NCI-H1930 (cell line): ENCODE data around the gene CDH23.
A peak's percentile ranks its signal among the peaks of the same experiment; 100 is the strongest.

Source experiments
- DNase-seq, 2 experiments: peaks; one replicate each; lab custom pipeline; 2025; lab: John Stamatoyannopoulos, UW

CDH23 gene

DNA sequence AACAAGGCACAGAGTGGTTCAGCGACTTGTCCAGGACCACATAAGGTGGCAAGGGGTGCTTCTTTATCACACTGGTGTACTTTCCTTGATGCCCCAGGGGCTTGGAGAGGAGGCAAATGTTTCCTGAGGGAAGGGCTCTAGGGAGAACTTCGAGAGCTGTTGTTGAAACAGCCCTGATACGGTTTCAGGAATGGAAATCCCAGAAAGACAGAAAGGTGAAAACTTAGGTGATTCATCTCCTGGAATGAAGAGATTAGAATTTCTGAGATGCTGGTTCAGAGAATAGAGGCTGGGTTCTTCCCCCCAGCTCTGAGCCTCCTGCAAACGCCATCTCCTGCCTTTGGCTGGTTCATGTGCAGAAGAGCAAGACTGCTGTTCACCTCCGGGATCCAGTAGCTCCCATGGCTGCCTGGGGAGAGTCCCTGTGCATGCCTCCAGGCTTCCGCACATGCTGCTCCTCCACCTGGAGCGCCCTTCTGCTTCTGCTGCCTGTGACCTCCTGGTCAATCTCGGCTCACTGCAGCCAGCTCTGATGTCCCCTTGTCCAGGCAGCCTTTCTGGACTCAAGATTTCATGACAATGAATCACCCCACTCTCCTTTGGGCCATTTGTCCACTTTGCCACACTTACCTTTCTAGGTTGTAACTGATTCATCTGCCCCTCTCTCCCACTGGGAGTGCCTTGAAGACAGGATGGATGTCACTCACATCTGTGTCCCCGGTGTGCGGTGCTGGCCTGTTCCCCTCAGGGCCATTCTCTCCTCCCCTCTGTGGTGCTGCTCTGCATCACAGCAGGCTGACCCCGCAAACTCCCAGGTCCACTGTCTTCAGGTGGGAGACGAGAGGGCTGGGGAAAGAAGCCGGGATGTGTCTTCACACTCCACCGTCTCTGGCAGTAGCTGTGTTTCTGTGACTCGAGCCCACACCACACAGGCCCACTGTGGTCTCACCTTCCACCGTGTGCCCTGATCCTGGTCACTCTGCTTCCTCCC lies 3.6 kb upstream of the CDH23 start:
- DNase-seq = no peak

DNA sequence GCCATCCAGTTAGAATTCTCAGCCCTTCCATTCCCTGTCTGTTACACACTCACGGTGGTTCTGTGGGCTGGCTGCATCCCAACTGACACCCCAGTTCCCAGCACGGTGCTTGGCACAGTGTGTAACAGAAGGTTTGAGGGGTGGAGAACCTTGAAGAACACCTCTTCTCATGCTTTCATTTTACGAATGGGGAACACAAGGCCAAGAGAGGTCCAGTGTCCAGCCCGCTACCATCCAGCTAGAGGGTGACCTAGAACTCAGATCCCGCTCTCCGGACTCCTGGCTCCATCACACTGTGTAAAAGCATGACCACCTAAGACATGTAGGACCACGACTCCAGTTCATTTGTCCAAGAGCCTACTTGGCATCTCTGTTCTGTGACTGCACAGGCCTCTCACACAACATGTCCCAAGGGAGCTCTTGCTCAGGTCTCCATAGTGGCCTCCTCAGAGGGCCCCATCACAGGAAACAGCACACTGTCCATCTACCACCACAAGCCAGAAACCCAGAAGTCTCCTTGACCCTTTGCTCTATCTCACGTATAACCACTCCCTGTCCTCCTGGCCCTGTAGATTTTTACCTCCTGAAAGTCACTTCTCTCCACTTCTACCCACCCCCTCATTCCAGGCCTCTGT lies 2.8 kb upstream of the CDH23 start:
- DNase-seq = no peak

DNA sequence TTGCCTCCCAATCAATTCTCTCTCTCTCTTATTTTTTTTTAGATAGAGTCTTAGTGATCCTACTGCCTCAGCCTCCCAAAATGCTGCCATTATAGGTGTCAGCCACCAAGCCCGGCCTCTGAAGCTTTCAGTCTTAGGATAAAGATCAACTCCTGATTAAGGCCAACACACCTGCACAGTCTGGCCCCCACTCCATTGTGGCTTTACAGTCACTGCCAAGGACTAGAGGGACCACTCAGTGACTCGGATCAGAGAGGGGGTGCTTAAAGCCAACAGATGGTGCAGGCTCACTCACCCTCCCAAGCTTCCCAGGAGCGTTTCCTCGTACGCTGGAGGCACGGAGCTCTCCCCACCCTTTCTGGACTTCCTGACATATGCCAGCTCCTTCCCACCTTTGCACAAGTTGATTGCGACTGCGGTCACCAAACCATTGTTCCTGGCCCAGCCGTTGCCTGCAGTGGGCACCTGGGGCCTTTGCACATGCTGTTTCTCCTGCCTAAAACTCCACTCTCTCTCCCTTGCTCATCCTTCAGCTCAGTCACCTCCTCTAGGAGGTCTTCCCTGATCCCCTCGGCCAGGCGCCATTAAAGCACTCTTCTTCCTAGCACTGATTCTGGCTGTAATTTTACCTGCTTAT lies 1.7 kb upstream of the CDH23 start:
- DNase-seq = no peak

DNA sequence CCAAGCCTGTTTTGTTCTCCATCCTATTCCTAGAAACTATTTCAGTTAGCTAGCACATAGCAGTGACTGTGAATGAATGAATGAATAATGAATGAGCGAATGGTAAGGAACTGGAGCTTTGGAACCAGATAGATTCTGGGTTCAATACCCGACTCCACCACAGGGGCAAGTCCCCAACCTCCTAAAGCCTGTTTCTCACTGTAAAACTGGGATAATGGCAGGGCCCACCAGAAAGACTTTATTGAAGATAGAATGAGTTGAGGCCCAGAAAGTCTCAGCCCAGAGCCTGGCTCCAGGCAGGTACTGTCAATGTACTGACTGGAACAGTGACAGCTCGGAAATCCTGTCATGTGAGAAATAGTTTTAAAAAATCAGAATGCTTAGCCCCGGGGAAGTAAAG lies 1.1 kb upstream of the CDH23 start:
- DNase-seq = no peak

DNA sequence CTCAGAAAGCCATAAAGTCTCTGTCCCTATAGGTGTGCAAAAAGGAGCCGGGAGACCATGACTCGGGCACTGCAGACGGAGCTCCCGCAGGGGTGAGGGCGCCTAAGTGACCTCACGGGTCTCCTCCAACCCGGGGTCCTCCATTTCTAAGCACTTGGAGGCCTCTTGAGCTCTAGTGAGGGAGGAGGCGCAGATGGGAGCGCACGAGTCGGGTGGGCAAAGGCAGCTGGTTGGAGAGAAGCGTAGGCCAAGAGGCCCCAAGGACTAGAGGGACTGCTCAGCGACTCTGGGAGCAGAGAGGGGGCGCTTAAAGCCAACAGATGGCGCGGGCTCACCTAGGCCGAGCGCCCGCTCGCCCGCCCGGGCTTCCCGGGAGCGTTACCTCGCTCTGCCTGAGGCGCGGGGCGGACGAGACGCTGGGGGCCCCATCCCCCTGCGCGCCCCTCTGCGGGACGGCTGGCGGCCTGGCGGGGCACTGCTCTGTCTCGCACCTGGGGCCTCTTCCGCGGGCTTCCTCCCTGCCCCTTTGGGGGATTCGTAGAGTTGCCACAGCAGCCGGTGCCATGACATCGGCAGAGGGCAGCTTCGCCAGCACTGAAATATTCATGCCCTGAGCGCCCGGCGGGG lies 523 bp upstream of the CDH23 start:
- peak; percentile 28 to 70 for DNase-seq

DNA sequence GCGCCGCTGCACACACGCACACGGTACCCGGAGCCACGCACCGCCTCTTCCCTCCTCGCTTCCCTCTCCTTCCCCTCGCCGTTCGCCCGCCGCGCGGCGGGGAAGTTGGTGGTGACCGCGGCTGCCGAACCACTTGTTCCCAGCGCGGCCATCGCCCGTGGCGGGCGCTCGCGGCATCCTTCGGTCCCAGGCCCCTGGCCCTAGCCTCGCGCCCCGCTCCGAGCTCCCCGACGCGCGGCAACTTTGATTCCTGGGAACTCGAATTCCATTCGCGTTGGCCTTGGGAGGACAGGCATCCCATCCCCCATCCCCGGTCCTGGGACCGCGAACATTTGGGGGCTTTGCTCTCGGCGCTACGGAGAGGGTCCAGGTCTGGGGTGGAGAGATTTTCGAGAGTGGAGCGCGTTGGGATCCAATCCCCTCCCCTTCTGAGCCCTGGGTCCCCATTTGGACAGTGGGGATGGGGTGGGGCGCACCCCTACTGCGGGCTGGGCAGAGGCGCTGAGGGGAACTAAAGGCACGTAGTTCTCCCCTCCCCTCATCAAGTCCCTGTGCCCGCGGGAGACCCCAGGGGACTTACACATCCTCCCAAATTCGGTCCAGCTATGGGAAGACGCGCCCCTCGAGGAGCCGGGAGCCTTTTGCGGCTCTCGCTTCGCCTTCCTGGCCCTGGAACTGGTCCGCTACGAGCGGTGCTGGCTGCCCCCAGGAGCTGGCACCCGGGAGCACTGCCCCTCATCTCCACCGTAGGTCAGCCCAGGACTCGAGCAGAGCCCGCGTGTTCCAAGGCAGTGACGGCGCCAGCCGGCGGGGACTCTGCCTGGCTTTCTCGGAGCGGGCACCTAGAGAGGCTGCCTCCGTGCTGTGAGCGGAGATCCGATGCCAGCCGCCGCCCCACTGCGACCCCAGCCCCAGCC lies 834 bp downstream of the CDH23 start:
- DNase-seq = no peak

DNA sequence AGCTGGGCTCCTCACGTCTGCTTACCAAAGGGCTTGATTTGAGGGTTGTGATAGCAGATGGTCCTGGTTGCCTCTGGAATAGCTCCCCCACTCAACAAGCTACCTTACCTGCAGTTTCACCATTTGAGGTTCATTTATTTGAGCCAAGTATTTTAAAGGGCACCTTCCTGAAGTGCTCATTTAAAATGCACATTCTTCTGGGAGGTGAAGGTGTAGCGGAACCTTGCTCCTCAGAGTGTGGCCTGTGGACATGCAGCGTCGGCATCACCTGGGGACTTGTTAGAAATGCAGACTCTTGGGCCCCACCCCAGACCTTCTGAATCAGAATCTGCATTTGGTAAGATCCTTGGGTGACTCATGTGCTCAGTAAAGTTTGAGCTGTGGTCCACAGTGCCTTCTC lies 2.3 kb downstream of the CDH23 start:
- DNase-seq = no peak

DNA sequence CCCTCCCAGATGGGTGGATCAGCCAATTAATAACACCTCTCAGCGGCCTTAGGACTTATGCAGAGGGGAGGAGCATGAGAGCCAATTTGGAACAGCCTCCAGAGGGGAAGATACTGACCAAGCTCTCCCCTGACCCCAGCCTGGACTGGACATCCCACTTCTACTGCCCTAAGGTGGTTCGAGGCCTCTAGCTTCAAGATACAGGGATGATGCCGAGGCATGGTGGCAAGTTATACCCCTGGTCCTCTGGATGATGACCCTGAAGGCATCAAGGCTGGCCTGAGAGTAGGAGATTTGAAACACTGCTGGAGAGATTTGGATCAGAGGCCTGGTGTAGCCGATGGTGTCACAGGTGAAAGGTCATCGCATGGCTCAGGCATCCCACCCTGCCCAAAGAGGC lies 3.2 kb downstream of the CDH23 start:
- DNase-seq = no peak

DNA sequence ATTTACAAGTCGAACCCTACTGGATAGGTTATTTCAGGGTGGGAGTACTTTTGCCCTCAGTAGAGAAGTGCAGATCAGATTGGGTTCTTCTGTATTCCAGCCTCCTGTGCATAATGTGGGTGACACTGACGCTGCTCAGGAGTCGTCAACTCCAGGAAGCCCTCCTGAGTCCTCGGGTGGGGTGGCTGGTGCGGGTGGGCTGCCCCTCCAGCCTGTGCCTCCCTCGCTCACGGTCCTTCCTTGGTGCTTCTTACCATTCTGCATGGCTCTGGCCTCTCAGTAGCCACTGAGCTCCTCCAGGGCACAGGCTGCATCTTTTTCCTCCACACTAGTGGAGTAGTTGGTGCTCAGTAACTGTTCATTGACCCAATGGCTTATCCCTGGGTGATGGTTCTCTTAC lies 4.3 kb downstream of the CDH23 start:
- DNase-seq = no peak

DNA sequence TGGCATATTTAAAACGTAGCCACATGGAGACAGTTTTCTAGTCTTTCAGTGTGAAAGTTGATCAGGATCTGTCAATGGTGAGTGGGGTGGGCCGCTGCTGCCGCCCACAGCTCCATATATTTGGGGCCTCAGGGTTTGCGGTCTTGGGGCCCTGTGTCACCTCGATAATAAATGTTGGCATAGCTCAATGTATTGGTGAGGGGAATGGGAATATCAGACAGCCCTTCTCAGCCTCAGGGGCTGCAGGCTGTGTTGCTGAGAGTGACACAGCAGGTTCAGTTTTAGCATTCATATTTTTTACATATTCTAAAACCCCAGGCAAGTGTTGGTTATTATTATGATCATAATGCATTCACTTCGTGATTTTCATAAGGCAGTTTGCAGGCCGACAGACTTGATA lies 5.3 kb downstream of the CDH23 start:
- DNase-seq = no peak

DNA sequence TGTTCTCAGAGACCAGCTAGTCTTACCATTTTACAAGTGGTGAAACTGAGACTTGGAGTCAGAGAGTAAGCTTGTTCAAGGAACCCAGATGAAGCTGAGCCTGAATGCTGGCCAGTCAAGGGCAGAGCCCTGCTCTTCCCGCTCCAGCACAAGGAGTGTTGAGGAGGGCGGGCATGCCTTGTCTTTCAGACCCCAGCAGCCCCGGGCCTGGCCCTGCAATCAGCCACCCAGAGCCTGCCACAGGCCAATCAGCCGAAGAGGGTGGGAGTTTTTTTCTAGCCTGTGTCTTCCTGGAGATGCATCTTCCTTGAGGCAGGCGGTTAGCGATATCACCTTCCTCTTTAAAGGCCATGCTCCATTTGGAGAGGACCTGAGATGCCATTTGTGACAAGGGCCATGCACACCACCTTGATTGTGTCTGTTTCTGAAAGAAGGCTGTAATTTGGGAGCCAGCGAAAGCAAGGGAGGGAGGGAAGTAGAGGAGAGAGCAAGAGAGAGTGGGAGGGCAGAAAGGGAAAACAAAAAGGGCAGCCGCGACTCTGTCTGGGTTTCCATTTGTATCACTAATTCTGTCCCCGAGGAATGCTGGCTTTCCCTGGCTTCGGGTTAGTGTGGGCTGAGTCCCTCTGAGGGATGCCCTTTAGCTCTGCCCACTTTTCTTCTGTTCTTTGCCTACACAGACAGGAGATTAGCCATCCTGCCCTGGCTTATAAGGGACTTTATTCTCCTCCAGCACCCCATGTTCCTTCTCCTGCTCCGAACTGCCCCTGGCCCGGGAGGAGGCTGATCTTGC lies 8.0 kb downstream of the CDH23 start:
- DNase-seq = no peak

DNA sequence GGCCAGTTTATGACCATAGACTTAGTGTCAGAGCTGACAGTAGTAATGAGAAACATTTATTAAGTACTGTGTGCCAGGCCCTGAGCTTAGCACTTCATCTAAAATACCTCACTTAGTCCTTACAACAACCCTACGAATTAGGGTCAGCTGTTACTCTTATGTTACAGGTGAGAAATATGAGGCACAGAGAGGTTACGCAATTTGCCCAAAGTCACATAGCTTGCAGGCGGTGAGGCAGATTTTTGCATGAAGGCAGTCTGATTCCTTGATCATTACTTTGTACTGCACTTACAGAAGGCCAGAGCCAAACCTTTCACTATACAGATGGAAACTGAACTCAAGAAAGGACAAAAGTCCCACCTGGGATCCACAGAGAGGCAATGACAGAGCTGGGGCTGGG lies 10.2 kb downstream of the CDH23 start:
- no peak for DNase-seq

DNA sequence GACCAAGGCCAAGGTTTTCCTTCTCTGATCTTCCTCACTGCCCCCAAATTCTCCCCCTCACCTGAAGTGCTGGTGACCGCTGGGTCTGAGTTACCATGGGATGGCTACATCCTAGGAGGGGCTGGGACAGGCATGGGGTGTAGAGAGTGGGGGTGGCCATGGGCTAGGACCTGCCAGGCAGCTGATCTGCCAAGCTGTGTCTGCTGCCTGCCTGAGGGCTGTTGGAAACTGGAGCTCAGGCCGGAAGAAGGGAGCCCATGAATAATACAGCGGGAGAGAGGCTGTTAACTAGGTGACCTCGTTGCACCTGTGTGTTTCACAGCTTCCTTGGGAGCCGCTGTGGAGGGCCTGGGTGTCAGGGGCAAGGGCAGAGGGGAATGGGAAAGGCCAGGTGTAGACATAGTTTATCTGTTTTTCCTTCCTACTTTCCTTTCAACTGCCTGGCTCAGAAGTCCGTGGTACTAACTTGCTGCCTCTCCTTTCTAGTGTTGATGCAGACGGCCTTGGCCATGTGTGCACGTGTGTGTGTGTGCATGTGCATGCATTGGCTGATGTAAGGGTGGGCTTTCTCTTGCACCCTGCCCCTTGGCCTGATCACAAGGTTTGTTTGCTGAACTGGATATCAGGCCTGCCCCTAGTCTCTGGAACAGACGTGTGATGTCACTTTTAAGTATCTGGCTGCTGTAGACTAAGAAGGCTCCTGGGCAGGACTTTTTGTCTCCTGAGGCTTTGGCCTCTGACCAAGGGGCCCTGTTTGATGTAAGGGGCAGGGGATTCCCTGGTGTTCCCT lies 11.9 kb downstream of the CDH23 start:
- DNase-seq = no peak

DNA sequence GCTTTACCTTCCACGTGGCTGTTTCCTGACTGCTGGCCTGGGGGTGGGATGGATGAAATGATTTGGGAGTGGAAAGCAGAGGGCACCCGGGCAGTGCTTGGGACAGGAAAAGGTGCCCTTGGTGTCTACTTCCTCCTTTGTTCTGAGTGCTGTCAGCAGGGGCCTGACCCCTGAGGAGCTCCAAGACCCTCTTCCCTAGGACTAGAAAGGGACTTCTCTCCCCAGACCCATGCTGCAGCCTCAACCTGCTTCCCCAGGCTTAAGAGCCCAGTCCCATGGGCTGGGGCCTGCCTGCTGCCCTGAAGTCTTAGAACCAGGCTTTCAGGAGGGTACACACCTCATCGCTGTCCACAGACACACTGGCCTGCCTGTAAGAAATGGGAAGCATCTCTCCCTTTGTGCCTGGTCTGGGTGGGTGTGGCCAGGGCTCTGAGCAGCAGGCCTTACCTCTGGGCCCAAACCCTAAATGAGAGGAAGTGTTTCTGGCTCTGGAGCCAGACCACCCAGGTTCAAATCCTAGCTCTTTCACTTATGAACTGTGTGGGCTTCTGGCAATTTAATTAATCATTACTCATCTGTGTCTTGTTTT lies 12.9 kb downstream of the CDH23 start:
- no peak for DNase-seq

DNA sequence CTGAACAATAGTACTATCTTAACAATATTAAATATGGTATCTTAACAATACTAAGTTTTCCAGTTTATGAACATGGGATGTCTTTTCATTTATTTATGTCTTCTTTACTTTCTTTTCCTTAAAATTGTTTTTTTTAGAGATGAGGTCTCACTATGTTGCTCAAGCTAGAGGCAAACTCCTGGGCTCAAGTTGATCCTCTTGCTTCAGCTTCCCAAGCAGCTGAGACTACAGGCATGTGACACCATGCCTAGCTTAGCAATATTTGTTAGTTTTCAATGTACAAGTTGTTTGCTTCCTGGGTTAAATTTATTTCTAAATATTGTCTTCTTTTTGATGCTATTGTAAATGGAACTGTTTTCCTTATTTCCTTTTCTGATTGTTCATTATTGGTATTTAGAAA lies 16.9 kb downstream of the CDH23 start:
- no peak for DNase-seq

DNA sequence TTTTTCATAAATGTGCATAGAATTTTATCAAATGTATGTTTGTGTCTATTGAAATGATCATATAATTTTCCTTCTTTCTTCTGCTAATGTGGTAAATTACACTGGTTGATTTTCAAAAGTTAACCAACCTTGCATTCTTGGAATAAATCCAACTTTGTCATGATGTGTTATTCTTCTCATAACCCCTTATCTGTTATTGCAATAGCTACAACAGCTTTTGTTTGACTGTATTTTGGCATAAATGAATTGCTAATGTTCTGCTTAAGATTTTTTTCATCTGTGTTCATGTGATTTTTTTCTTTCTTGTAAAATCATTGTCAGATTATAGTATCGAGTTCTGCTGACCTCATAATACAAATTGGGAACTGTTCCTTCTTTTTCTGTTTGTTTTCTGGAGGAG lies 17.6 kb downstream of the CDH23 start:
- no peak for DNase-seq

DNA sequence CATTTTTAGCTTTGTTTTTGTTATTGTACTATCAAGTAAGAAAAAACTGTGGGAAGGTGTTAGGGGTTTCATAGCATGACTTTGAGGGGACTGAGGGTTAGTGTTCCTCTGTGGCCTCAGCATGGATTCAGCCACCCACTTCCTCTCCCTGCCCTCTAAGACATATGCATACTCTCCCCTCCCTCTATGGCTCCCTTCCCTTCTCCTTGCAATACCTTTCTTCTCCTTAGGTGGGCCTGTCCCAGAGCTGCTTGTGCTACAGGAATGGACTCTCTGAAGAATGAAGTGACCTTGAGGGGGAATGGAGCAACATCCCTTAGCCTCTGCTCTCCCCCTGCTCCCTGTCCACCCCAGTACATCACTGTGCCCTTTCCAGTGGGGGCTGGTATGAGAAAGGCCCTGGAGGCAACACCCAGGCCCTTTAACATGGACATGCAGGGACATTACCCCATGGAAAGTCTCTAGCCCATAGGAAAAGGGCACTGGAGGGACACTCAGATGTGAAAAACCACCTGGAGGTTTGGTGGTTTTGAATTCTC lies 22.4 kb downstream of the CDH23 start:
- DNase-seq = no peak

DNA sequence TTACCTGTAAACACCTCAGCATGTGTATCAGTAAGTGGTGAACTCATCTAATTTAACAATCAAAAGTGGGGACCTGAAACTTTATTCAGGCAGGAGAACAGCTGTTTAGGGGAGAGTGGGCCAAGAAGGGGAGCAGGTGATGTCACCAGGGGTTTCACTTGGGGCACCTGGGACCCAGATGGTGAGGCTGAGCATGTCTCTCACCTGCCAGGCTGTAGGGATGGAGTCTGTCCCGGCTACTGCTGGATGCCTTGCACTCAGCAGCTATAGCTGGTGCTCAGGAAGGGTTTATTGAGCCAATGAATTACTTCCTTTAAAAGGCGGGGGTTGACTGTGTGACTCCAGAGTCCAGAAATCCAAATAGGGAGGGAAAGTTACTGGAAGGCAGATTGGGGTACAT lies 23.0 kb downstream of the CDH23 start:
- DNase-seq = no peak

DNA sequence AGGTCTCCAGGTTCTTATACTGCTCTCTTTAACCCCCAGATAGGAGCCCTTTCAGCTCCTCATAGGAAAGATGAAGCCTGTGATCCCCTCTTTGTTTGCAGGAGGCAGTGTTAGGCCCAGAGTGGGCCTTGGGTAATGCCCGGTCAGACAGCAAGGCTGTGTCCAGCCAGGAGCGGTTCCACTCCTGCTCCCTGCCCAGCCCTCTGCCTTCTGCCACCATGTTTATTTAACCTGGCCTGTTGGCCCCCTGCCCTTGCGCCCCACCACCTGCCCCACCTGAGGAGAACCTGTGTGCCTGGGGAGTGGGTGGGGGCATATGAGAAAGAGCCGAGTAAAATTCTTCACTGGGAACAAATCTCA lies 24.3 kb downstream of the CDH23 start:
- no peak for DNase-seq
